Eye (tissue), 1 donor: ENCODE data around the gene CBLB.

Experiments used
- DNase-seq: peaks from one replicate; pipeline ENCODE4 v3.0.0-alpha.2; 2015

Gene CBLB

DNA sequence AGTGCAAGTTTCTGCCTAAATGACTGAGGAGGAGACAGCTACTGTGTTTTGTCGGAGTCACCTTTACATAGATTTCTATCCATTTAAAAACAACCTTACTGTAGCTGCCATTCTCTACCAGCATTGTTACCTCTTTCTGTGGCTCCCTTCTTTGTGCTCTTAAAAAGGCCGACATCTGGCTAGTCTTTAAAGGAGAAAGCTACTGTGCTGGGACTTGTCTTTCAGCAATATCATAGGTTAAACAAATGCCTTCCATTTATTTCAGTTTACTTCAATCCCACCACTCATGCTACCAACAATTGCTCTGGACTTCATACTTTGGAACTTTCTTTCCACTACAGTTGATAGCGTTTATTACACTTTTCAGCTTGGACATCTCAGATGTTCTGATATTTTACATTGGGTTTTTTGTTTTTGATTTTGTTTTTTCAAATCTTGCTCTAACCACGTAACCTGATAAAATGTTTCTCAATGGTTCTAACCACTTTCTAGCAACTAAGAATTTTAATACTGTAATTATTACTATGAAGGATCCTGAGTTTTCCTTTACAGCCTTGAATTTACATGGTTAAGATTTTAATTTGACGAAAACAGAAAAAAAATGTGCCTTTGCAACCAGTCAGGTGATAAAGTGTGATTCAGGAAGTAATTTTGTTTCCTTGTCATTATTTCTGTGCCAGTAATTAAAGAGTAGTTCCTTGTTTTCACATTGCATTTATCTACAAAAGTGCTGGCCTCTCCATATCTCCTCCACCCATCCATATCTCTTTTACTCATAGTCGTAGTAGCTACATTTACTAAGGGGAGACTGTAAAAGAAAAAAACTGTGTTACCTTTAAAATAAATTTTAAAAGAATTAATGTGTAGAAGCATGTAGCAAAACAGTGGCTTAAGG lies 1.3 kb upstream of the CBLB start:
- DNase-seq, result no peak

DNA sequence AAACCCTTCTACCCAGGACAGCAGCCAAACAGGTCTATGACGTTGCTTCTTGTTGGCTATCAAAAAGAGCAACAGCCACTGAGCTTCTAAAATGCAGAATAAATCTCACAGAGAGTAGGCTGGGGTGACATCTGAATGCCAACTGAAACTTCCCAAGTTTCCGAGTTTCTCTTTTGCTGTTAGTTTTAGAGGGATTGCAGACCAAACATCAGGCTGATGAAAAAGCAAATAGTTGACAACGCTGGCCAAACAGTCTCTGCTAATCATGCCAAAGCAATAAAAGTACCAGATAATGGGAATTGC lies 670 bp upstream of the CBLB start:
- no peak for DNase-seq

DNA sequence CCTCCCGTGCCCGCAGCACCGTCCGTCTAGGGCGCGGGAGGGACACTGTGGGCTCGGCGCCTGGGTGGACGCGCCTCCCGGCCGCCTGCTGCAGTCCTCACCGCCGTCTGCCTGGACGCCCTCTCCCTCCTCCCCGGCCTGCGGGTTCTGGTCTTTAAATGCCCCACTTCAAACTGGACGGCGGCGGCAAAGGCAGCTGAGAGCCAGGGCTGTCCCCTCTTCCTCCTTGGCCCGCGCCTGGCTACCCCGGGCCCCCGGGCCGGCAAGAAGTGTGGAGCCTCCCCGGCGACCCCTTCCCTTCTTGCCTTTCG lies 426 bp downstream of the CBLB start:
- peak; percentile 86 for DNase-seq

DNA sequence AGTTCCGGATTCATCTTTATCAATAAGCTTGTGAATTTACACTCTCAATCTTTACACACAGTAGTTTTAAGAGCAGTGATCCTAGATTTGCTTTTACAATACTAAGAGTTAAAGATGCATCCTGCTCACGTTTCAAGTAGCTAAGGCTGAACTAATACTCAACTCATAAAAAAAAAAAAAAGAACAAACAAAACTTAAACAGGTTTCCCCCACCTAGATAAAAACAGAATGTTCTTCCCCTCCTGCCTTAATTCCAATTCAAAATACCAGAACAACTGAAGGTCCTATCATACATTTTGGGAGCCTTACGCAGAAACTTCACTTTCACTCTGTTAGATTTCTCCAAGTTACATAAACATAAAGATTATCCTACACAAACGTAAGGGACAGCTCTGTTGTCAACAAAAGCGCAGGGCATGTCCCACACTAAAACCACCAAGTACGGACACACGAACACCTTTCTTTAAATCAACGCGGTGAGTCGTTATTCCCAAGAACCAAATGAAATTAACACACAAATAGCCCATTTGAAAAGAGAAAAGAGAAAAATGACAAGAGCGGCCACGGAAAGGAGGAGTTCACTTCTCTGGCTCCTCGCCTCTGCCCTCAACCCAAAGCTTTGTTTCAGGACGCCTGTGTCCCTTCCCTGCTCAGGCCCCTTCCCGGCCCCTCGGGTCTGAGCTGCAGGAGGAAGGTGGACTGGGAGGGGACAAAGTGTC lies 941 bp downstream of the CBLB start:
- no peak for DNase-seq

DNA sequence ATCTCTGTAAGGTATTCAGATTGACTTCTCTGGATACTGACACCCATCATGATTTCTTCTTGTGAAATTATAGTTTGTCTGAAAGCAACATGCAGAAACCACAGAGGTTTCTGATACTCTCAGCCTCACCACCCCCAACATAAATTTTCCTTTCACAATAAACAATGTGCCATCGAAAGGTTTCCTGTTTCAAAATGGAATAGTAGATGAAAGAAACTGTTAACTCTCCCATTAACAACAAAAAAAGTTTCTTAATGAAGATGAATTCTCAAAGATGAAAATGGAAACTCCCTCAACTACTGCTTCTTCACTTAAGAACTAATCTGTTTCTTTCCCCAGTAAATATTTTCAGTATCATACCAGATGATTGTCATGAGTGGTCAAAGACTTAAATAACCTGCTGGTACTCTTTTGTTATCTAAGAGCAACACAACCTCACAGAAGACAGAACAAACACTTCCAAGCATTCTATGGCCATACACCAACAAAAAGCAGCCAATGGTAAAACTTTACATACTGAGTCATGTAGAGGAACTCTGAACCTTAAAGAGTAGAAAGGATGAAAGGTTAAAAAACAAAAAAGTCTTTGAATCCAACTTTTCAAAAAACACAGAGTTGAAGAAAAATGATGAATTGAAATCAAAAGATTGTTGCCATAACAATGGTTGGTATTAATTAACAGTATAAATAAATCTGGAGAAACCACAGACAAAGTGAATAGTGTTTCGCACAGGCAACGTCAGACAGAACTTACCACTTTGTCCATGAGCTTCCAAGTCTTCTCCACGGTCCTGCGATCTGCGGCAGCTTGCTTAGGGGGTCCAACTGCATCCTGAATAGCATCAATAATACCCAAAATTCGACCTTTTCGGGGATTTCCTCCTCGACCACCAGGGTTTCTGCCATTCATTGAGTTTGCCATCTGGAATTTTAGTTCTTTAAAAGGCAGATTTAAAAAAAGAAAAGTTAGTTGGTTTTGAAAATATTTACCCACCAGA lies 1.9 kb downstream of the CBLB start:
- DNase-seq, result peak; percentile 41

DNA sequence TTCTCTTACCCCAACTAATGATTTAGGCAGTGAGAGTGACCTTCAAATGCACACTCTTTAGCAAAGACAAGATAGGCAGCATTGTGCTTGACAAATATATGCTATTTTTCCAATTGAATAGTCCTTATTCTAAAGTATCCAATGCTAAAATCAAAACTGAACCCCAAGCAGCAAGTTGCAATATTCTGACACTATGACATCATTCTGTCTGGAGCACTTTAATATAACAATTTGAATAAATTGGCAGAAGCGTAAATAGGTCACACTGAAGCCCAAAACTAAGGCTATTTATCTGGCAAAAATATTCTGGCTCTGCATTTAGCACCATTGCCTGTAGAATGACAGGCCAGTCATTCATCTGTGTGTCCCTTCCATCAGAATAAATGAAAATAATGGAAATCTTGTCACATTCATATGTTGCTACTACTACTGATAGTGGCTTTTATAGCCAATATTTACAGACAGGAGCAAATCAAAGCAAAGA lies 2.9 kb downstream of the CBLB start:
- no peak for DNase-seq

DNA sequence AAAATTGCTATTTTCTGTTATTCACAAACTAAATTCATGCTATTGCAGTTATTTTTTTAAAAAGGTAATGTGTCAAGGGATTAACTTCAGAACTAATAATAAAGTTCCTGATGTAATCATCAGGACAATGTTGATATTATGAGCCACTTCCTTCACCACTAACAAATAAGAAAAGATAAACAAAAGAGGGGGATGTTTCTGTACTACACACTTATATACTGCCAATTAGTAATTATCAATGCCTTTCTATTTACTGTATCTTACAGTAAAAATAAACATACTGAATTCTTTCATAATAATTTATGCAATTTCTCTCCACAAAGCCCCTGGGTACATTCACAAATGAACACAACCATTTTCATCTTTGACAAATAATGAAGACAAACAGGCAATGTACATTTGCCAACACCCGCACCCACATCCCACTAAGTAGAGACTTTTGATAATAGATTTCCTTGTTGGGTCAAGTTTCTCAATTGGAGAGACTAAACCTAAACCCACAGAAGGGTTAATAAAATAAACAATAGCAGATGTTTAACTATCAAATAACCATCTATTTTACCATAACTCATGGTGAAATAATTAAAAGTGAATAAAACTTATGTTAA lies 3.7 kb downstream of the CBLB start:
- no peak for DNase-seq

DNA sequence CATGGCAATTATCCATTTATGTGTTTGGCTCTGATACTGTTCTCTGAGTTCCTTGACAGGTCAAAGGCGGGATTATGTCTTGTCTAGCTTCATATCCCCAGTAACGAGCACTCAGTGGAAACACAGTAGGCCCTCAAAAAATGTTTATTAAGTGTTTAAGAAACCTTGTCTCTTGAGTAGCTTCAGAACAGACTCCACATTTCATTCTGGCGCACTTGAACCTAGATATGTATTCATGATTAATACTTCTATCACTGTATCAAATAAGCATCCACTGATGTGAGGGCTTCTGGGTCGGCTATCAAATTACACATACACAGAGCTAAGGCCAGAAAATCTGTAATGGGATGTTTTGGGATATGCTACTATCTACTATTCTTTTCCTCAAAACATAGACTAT lies 4.6 kb downstream of the CBLB start:
- no peak for DNase-seq

DNA sequence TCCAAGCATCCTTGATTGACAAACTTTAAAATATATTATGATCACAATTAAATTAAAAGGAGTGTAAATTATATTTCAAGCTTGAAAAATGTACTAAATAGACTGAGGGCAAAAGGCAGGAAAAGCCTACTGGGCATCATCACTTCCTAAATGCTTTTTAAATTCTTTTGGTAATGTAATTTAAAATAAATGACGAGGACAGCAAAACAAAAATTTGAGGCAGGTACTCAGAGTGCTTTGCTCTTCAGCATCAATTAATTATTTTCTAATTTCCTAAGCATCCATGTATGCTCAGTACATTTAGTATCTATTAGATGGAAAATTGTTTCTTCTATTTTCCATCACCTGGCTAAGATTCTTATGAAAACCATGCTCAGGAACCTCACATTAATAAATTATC lies 5.2 kb downstream of the CBLB start:
- DNase-seq, result no peak

DNA sequence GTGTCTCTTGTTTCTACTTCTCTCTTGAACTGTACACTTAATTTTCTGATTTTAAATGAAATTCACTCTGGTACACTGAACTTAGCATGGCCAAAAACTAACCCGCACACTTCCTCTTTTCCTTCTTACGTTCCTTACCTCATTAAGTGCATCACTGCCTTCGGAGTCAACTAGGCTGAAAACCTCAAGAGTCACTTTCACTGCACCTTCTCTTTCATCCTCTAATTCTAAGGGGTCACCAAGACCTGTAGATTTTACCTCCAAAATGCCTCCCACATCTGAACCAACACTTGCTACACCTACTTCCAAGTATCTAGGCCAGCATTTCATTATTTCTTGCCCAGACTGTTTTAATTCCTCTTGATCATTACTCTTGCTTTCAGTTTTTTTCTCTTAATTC lies 6.6 kb downstream of the CBLB start:
- no peak for DNase-seq

DNA sequence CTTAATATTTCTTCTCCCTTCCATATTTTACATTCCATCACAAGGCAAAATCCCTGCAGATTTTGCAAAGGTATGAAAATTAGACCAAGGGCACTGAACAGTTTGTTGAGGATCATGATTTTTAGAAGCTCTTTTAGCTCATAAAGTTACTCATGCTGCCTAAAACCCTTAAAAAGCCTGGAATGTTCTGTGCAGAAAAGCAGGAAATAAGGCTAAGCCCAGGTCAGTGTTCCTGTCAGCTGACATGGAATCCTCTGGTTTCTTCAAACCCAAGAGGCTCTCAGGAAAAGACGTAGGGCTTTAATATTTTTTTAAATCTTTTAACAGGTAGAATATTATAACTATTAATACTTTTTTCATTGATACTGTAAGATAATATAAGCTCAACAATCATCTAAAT lies 8.2 kb downstream of the CBLB start:
- no peak for DNase-seq

DNA sequence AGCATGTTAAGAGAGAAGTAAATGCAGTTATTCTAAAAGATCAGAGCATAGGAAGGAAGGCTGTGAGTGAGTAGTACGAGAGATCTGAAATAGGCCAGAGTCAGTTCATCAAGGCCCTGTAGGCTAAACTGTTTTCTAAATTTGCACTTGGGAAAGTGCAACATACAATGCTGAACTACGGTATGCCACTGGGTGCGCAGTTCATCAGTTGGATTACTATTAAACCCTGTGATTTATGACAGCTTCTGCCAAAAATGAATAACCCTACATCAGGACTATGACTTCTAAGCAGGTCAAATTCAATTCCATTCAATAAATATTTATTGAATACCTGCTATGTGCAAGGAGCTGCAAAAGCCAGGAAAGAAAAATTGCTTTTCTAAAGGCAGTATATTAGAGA lies 10.8 kb downstream of the CBLB start:
- no peak for DNase-seq

DNA sequence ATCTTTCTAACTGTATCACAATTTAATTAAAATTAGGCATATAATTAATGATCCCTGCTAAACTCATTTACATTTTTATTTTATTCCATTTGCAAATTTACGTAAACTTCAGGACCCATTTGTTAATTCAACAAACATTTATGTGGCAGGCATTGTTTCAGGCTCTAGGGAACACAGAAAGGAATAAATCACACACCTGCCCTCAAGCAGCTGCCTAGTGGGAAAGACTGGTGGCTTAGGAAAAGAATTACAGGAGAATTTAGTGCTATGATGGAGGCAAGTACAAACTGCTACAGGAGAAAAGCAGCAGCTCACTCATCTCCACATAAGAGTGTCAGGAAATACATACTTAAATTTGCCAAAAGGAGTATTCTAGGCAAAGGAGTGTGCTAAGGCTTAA lies 11.2 kb downstream of the CBLB start:
- DNase-seq, result no peak

DNA sequence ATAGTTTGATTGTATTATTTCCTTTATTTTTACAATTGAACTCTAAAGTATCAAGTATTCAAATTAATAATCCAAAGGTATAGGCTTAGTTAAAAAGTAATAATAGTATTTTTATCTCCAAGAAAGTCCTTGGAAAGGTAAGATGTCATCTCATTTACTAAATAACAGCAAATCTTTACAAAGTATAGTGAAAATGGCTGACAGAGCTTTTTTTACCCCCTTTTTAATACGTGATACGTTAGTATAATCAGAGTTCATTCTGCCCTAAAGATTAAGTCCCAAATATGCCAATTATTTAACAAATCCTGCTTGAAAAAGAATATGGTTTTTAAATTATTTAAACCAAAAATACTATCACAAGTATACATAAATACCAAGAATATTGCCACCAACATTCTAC lies 12.2 kb downstream of the CBLB start:
- DNase-seq, result no peak

DNA sequence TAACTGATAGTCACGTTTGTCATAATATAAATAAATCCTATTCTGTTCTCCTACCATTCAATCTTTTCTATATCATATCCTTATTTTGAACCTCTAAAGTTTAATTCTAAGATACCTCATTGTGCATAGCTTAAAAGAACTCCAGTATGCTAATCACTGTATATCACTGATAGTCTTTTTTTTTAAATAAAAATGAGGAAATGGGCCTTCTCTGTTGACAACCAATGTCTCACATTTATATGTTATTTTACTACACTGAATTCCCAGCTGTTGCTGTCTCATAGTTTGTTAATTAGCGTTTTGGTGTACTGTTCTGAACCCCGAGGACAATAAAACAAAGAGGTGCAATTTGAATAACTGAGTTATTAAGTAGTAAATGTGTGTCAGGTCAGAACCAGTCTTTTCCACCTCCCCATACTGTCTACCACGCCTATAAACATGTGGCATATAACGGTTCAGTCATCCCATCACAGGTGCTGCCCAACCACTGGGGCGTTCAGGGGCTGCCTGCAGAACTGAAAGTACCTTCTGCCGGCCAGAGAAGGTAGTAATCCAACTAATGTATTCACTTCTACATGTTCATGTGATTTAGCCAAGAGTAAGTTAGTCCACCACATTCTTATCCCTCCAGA lies 14.9 kb downstream of the CBLB start:
- no peak for DNase-seq

DNA sequence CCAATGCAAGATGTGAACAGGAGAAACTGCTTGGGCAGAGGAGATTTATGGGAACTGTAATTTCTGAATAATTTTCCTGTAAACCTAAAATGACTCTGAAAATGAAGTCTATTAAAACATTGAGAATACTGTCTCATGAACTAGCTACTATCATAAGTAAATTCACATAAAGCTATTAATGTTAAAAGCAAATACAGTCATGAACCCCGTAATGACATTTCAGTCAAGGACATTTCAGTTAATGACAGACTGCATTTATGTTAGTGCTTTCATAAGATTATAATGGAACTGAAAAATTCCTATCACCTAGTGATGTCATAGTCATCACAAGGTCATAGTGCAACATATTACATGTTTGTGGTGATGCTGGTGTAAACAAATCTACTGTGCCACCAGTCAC lies 17.2 kb downstream of the CBLB start:
- DNase-seq, result no peak

DNA sequence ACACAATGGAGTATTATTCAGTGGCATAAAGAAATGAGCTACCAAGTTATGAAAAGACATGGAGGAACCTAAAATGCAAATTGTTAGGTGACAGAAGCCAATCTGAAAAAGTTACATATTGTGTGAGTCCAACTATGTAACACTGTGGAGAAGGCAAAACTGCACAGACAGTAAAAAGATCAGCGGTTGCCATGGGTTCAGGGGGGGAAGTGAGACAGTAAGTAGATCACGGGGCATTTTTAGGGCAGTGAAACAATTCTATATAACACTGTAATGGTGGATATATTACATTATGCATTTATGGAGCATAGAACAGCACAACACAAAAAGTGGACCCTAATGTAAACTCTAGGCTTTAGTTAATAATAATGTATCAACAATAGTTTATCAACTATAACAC lies 17.6 kb downstream of the CBLB start:
- no peak for DNase-seq

DNA sequence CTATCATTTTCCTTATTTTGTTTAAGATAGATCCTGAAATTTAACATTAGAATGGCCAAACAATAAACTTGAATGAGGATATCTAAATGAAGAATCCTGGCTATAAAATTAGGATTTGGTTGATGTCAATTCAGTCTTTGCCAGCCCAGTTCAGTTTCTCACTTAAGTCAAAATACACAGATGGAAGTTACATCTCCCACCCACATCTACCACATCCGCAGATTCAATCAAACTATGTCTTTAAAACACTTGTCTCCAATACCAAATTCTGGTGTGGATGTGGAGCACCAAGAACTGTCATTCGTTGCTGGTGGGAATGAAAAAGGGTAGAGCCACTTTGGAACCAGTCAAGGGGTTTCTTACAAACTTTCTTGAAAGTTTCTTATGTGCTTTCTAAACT lies 18.2 kb downstream of the CBLB start:
- no peak for DNase-seq

DNA sequence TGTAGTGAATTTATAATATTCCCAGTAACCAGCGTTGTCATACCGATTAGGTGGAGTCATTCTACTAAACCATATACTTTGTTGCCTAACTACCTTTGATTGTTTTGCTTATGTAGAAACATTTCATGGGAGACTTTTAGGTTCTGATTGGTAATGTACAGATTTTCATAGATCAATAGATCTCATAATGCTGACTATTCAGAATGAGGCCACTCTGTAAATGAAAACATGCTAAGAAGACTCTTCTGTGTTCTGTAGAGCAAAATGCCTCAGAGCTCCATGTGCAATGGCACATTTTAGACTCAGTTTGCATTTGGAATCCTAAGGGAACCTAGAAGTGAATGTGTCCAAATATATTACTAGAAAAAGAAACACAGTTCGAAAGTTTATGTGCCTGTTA lies 20.0 kb downstream of the CBLB start:
- DNase-seq, result no peak

DNA sequence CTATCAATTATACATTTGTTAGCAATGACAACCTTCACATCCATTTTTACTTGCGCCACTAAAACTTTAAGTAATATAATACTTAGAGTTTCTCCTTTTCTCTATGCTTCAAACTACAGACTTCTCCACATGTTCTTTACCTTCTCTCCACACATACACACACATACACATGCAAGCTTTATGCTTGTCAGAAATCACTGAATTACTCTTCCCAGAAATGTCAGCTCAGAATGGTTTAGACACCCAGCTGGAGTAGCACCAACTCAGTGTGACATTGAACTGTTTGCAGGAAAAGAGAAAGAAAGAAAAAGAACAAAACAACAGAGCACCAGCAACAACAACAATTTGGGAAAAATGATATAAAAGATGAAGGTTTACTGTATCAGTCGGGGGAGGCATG lies 20.9 kb downstream of the CBLB start:
- DNase-seq, result no peak

DNA sequence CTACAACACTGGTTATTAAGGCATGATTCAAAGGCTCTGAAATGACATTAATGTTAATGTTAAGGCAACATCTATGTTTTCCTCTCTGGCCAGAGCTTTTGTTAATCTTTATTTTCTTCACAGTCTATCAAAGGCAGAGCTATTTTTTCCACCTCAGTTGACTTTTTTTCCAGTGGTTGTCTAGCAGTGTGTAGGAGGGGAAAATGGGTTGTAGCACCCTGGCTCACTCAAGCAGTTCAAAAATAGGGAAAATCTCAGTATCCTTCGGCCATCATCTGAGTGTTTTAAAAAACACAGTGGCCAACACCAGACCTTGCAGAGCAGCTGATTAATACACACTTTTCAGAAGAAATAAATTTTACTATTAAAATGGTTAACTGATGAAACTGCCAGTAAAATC lies 21.4 kb downstream of the CBLB start:
- no peak for DNase-seq

DNA sequence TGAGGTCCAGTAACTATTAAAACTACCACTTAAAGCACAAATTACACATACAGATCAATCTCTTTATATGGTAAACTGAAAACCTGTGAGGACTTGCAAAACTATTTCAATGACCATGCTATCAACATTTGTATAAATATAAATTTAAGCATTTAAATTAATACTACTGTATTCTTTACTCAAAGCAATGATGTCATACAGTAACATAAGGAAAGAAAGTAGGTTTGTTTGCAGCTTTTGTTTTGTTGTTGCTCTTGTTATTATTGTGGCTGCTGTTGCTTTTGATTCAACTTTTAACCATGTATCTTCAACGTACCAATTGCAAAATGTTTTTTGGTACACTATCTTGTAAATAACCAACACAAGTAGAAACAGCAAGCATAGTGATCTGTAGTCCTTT lies 22.0 kb downstream of the CBLB start:
- no peak for DNase-seq

DNA sequence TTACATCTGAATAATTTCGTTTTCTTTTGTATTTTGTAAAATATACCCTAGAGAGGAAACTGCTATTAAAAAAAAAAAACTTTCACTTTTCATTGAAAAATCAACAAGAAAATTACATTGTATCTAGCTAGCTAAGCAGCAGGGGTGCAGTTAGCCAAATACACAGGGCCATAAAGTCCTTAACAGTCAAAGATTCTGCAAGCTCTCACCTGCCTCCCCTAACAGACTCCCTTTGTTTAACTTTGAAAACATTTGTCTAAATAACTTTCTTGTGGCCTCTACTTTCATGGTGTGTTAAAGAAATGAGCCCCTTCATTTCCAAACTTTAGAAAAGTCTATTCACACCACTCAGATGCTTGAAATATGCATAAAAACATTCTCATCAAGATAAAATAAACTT lies 23.3 kb downstream of the CBLB start:
- DNase-seq, result peak; percentile 23
